HG02981 (cell line): Measurements from ENCODE around the gene NIF3L1.

Experiments
- ATAC-seq: cut with Tn5 transposase; IDR thresholded peaks from one replicate; pipeline ENCODE4 v1.9.1; 2021; ENCODE audit warnings: mild to moderate bottlenecking, moderate library complexity; ENCODE audit not compliant: unreplicated experiment

The NIF3L1 gene, protein sequence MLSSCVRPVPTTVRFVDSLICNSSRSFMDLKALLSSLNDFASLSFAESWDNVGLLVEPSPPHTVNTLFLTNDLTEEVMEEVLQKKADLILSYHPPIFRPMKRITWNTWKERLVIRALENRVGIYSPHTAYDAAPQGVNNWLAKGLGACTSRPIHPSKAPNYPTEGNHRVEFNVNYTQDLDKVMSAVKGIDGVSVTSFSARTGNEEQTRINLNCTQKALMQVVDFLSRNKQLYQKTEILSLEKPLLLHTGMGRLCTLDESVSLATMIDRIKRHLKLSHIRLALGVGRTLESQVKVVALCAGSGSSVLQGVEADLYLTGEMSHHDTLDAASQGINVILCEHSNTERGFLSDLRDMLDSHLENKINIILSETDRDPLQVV

DNA sequence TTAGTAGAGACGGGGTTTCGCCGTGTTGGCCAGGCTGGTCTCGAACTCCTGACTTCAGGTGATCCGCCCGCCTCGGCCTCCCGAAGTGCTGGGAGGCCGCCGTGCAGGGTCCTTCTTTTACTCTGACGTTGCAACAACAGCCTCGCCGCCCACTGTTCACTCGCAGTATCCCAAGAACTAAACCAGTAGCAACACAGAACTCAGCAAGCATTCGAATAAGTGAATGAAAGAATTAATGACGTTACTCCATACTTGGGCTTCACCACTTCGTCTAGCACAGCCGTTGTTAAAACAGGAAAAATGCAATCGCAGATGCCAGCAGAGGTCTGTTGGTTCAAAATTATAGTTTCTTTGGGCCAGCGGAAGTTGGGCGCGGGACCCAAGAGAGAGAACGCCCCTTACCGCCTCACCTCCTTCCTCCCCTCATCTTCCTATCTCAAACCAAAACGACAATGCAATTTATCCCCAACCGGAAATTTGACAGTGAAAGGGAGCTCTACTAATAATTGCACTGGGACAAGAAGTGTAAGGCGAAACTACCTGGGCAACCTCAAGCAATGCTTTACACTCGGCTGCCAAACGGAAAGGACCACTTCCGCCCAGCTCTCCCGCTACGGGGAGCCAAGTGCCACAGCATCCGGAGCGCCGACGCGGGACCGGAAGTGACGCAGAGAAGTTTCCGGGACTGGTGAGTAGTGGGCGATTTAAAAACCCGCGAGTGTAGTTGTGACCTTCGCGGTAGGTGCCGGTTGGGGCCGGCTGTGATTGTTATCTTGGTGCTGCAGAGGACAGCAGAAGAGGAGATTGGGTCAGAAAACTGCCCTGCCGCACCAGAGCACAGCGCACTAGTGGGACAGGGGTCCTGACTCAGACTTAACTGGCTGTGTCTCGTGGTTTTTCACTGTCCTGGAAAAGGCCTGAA, at the start of gene NIF3L1, which contains the start of gene PPIL3:
TSS of gene NIF3L1 (plus strand) at position 668 of the 922 bp plus-strand sequence. CDS start 2,573 bp downstream, outside the sequence.
TSS of gene PPIL3 (minus strand) at position 374 of the 922 bp plus-strand sequence. CDS start 1,462 bp downstream, outside the sequence.
- peak; percentile 83 for ATAC-seq

DNA sequence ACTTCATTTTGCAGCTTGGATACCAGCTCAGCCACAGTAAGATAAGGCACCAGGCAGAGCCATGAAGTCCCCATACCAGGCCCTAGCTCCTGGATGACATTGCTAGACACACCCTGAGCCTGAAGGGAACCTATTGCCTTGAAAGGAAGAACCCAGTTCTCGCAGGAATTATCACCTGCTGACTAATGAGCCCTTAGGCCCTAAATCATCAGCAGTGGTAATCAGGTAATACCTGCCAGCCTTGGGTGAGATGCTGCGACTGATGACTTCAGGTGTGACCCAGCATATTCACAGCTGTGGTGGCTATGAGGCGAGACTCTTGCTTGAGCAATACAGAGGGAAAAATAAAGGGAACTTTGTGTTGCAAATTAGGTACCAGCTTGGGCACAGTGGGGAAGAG, 49.7 kb upstream of the NIF3L1 start:
- ATAC-seq: no peak

DNA sequence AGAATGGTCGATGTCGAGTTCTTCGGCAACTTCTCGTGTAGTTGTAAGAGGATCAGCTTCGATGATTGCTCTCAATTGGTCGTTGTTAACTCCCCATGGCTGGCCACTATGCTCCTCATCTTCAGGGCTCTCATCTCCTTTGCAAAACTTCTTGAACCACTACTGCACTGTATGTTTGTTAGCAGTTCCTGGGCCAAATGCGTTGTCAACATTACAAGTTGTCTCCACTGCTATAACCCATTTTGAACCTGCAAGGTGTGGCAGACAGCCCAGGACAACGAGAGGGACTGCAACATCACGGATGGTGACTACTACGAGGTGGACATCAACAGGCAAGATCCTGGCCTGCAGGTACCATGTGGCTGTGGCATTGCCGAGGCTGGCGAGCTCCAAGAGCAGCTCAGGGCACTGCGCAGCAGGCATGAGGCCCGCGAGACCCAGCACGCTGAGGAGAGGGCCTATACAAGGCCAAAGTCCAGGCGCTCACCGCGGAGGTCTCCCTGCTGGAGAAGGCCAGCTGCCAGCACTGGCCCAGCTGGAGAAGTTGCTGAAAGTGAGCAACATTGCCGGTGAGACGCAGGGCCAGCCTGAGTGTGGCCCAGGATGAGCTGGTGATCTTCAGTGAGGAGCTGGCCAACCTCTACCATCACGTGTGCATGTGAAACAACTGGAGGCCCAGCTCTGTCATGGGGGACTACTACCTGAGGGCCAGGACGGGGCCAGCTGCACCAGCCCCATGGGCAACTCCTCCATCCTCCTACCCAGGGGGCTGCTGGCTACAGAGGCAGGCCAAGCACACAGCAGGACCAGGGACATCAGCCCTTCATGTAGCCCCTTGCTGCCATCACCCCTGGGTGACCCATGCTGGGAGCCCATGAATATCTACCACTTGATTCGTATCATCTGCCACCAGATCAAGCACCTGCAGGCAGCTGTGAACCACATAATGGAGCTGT, 44.9 kb upstream of the NIF3L1 start:
- ATAC-seq: no peak

- ATAC-seq: no peak
Measured at GRCh38 chr2:200845194-200845593, 44.0 kb upstream of the NIF3L1 start.

DNA sequence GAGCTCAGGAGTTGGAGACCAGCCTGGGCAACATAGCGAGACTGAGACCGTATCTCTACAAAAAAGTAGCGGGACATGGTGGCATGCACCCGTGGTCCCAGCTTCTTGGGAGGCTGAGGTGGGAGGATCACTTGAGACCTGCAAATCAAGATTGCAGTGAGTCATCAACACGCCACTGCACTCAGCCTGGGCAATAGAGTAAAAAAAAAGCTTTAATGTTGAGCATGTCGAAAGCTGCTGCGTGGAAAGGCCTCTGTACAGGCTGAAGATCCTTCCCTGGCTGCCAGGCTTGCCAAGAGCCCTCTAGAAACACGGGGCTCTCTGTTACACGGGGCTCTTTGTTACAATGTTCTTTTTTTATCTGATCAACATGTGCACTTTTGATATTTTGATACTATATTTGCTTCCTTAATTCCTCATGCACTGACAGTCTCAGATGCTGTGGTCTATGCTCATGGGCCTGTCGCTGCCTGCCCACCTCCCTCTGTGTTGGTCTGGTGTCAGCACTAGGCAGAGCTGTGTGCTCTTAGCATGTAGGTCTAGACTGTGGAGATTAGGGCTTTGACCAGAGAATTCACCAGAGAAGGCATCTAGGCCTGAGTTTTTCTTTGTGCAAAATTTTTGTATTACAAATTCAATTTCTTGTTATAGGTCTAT, 43.4 kb upstream of the NIF3L1 start:
- ATAC-seq: no peak

GRCh38 chr2:200847269-200847668, 41.9 kb upstream of the NIF3L1 start:
- ATAC-seq: no peak

- no peak for ATAC-seq
Measured at GRCh38 chr2:200847939-200848338, 41.2 kb upstream of the NIF3L1 start.

GRCh38 chr2:200850512-200851256, 38.5 kb upstream of the NIF3L1 start:
- ATAC-seq: no peak

DNA sequence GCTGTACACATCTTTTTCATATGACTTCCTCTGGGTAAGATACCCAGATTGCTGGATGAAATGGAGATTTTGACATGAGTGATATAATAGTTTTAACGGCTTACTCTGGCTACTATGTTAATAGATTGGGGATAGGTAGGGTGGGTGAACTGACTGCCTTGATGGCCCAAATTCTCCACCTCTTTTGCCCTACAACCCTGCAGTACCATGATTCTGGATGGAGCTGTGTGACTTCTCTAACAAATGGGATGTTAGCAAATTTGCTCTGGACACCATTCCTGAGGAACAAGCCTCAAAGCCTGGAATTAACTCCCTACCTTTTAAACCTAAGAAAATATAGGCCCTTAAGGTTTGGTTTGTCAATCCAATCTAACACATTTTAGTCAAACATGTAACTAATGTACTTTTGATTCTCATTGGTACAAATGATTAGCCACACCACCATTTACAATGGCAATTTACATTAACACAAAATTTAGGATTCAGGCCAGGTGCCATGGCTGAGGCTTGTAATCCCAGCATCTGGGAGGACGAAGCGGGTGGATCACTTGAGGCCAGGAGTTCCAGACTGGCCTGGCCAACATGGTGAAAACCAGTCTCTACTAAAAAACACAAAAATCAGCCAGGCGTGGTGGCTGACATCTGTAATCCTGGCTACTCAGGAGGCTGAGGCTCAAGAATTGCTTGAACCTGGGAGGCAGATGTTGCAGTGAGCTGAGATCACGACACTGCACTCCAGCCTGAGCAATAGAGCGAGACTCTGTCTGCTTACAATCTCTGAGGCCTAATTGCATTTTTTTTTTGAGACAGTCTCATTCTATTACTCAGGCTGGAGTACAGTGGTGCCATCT, 37.5 kb upstream of the NIF3L1 start:
- ATAC-seq: no peak

DNA sequence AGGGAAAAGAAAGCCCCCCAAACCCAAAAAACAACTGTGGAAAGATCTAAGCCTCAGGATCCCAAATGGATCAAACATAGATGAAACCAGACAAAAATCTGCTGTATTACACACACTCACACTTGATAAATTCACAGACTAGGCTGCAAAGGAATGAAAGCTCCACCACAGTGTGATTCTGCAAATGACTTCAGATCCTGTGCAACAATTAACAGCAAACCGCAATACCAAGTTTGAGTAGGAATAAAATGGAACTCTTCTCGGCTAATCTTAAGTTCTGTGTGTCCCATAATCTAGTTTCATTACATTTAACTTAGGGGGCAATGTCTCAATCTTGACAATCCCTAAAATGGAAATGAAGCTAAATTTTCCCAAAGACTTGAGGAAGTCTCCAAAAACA, 36.6 kb upstream of the NIF3L1 start:
- ATAC-seq: no peak

GRCh38 chr2:200856806-200857205, 32.4 kb upstream of the NIF3L1 start:
- ATAC-seq: no peak

- no peak for ATAC-seq
Measured at GRCh38 chr2:200860092-200860795, 28.9 kb upstream of the NIF3L1 start.

- ATAC-seq: no peak
Measured at GRCh38 chr2:200861617-200862155, 27.5 kb upstream of the NIF3L1 start.

DNA sequence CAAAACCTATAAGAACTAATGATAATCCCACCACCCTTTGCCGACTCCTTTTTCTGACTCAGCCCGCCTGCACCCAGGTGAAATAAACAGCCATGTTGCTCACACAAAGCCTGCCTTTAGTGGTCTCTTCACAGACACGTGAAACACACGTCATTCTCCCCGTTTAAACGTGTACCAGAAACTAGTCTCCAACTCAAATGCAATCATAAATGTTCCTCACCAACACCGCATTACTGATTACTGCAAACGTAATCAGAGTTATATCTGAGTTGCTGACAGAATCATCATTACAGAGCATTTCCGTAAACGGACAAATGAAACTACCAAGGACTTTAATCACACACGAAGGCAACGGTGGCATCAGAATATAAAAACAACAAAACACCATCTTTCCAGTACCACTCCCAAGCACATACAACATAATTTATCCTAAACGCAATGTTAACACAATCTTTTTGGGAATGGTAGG, 26.6 kb upstream of the NIF3L1 start:
- ATAC-seq: no peak

DNA sequence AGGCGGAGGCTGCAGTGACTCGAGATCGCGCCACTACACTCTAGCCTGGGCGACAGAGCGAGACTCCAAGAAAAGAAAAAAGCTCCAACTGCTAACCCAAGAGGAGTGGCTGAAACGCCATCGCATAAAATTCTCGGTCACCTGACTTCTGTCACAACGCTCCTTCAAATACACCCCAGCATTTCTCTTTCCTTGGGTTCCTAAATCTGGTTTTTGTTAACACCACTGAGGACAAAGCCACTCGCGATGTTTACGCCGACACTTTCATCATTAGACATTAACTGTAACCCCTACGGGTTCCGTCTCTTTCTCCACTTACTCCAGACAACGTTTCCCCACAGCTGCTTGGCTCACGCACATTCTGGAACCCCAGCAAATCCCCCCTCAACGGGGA, 25.4 kb upstream of the NIF3L1 start:
- no peak for ATAC-seq

DNA sequence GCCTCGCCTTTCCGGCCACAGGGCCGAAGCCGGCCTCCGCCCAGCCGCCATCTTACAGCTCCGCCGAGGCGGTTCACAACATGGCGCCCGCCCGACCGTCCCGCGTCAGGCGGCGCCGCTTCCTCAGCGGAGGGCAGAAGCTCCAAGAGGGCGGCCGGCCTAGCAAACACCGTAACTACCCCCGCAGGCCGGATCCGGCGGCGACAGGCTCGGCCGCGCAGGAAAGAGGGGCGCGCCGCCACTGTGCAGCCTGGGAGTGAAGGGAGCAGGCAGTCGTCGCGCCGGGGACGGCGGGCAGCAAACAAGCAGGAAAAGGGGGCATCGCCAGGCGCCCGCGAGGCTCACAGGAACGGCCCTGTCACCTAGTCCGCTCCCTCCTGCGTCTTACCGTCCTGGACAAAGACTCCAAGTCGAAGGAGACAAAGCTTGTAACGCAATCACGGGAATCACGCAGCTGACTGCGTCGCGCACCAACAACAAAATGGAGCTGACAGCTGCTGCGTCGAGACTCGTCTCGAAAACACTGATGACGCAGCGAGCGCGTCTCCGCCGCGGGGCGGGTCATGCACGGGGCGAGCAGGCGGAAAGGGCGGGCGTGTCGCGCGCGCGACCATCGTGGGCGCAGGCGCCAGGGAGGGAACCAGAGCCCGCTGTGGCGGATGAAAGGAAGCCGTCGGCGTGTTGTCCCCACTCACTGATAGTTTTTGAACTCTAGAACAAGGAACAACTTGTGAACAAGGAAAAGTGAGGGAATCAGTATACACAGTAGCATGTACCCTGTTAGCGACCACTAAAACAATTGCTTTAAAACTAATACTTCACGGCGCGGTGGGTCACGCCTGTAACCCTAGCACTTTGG, 24.8 kb upstream of the NIF3L1 start, which contains the start of gene CLK1:
TSS of gene CLK1 (minus strand) at position 483 of the 859 bp plus-strand sequence. CDS start 2,796 bp downstream, outside the sequence.
- ATAC-seq: peak; percentile 81
